CMK (cell line): Measurements from ENCODE around the gene MID1.

Source experiments
- DNase-seq: peaks from one replicate; pipeline ENCODE4 v3.0.0-alpha.2; 2010; ENCODE audit warnings: low read depth

Gene MID1

DNA sequence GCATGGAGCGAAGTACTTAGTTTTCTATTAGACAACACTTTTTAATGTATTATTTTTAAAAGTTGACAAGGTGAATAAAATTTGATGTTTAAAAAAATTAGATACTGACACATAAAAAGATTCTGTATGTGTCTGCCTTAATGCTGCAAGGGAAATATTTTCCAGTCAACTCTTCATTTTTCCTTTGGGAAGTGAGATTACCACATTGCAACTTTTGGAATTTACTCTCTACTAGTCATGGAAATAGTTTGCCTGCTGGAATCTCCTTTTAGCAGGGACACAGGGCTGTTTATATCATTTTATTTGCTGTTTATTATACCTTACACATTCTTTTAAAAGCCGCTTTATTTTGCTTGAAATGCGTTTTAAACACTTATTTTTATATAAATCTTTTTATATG, 135.1 kb downstream of the MID1 start:
- DNase-seq, result no peak

DNA sequence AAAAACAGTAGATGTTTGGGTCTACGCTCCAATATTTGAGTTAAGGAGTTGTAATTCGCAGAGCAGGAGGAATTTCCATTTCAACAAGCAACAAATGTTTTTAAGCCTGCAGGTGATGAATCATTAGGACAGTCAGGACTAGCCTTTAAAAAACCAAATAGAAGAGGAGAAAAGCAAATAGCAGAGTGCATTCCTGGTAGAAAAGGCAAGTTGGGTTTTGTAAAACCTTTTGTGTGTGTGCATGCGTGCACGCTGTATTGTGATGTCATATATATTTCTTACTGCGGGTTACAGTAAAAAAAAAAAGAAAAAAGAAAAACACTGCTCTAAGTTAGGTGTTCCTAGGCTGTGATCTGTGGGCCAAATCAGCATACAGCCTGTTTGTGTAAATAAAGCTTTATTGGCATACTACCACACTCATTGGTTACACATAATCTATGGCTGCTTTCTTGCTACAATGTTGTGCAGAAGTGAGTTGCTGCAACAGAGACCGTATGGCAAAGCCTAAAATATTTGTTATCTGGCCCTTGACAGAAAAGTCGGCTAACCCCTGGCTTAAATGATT, 135.6 kb downstream of the MID1 start:
- DNase-seq, result no peak

DNA sequence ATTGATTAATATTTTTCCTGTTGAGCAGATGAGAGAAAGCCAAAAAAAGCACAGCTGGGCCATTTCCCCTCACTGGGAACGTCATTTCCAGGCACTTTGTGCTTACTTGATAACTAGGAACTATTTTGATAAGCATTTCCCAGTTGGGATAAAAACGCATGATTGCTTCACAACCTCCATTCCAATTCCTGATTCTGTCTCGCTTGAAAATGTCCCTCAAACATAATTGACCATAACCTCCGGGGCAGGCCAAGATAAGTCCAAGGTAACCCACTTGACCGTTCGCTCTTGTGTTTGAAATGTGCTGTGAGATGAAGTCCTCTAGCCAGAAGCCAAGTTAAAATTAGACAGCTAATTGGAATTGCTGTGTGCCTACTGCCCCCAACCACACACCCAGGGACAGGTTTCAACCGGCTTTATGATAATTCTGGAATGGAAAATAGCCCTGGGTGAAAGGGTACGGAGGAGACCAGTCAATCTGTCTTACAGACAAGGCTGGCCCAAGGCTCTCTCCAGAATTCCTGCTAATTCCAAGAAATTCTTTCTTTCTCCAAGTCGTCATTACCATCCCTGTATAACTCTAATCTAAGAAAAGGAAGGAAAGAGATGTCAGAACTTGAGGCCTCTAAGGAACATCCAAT, 137.1 kb downstream of the MID1 start:
- DNase-seq, result no peak

DNA sequence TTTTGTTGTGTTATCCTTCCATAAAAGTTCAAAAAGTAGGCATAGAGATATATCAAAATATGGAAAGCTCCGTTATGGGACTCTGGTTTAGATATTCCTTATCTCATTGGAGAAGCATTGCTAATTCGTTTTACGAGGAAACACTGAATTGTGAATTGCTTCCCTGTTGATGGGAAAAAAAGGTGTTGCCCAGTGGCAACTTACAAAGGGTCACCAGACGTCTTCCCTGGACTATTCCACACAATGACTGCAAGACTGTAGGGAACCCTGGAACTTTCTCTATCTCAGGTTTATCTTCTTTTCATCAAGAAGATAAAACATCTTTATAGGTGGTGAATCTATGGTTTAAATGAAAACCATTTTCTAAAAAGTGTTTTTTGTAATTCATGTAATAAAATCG, 137.7 kb downstream of the MID1 start:
- DNase-seq, result no peak

DNA sequence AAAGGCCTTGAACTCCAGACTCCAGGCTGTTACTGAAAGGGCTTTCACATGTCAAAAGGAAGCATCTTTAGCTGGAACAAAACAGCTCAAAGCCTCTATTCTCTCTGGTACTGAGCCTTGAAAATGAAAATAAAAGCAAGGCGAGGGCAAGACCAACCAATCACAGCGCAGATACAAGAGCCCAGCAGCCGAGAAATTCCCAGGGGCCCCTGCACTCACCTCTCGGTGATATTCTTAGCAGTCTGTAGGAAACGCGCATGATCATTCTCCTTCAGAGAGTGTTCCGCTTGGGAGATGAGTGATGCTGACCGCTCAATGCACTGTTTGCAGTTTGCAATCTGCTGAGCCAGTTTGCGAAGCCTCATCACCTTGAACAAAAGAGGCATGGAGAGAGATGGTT, 138.1 kb downstream of the MID1 start:
- no peak for DNase-seq

DNA sequence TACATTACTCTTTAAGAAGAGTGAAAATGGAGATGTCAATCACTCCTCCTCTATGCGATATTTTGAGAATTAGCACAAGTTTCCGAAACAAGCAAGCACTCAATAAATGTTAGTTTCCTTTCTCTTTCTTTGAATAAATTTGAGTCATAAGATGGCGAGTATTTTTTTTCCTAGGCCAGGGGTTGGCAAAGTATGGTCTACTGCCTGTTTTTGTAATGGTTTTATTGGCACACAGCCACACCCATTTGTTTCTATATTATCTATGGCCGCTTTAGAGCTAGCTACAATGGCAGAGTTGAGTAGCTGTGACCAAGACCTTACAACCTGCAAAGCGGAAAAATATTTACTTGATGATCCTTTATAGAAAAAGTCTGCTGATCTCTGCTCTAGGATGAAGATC, 139.5 kb downstream of the MID1 start:
- DNase-seq, result no peak

DNA sequence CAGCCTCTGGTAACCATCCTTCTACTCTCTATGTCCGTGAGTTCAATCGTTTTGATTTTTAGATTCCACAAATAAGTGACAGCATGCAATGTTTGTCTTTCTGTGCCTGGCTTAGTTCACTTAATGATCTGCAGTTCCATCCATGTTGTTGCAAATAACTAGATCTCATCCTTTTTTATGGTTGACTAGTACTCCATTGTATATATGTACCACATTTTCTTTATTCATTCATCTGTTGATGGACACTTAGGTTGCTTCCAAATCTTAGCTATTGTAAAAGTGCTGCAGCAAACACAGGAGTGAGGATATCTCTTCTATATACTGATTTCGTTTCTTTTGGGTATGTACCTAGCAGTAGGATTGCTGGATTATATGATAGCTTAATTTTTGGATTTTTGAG, 140.9 kb downstream of the MID1 start:
- DNase-seq, result no peak

DNA sequence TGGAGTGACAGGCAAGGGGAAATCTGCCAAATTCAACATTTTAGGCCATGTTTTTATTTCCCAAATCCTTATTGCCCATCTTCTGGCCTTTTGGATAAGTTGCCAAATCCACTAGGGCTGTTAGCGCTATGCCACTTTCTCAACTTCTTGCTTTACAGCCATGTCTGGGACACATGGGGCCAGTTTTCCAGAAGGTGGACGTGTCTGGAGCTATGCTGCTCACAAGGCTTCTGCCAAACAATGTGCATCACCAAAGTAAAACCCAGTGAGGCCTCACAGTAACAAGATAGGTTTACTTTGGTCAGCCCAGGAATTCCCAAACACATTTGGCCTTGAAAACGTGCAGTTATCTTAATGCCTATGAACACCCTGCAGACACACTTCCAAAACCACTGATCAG, 142.9 kb downstream of the MID1 start:
- DNase-seq, result no peak

DNA sequence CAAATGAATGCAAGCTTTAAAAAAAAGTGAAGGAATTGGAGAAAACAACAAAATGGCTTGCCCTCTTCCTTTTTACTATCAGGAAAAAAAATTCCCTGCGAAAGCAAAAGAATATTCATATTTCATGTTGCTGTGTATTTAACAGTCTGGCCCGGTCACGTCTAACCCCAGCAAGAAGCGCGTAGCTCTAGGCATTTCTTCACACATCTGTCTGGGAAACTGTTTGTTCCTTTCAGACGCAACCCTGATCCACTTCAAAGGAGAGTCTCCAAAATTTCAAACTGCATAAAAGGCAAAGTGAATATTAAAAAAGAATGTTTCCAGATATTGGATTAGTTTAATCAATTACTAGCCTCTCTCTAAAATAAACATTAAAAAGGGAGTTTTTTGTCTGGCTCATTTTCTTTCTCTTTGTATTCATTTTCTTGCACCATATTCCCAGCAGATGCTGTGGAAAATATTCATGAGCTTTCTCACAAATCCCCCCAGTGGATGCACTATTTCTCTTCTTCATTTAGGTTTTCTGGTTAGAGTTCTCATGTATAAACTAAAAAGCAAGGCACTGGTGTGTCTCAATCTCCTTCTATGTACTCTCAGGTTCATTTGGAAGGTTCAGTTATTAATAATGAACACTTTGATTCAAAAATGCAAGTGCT, 145.3 kb downstream of the MID1 start:
- DNase-seq, result no peak

DNA sequence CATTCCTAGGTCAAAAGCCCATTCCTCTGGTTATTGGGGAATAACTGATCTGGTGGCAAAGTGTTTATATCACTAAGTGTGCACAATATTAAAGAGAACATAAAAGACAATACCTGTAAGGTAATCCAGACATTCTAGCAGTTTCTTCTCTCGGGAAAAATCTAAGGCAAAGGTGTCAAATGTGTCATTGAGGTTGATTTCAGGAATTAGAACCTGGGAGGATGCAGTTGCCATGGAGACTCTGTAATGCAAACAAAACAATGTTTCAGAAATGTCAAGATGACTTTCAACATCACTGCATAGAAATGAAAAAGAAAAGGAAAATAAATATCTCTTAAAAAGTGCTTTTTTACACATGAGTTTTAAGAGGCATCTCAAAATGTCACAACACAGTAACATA, 145.9 kb downstream of the MID1 start:
- no peak for DNase-seq

DNA sequence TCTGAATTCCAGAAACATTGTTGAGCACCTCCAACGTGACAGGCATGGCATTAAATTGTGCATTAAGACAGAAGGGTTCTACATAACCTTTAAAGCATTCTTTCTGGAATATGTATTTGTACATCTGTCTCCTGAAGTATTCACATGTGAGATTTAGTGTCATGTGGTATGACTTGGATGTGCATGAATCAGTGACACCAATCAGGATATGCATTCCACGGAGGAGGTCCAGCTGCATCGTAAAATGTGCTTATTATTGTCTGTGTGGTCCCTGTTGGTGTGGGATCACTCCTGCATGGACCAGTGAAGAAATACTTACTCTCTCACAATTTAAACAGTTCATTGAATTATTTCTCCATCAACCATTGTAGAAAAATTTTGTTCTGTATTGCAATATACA, 149.0 kb downstream of the MID1 start:
- DNase-seq, result no peak

DNA sequence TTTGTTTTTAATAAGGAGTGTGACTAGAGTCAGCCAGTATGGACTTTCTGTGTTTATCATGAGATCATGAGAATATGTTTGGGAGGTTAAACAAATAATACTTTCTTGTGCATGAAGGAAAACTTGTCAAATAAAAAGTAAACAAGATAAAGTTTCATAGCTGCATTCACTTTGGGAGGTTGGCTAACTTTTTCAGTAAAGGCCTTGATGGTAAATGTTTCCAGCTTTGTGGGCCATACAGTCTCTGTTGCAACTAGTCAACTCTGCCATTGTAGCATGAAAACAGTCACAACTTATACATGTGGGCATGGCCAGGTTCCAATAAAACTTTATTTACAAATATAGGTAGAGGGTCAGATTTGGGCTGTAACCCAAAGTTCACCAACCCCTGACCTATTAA, 150.4 kb downstream of the MID1 start:
- DNase-seq, result no peak

DNA sequence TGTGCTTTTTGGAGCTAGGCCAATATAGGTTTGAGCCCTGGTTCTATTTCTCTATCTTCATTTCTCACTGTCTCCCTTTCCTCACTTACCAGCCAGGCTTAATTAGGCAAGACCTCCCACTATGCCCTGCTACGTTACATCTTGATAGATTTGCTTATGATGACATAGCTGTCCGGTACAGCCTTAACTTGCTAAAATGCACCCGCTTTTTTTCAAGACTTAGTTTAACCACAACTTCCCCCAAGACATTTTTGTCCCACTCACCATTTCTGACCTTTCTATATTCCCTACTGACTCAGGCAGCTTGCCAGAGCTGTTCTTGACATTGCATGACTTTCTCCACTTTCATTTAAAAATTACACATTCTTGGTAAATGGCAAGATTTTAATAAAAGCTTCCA, 152.6 kb downstream of the MID1 start:
- no peak for DNase-seq

DNA sequence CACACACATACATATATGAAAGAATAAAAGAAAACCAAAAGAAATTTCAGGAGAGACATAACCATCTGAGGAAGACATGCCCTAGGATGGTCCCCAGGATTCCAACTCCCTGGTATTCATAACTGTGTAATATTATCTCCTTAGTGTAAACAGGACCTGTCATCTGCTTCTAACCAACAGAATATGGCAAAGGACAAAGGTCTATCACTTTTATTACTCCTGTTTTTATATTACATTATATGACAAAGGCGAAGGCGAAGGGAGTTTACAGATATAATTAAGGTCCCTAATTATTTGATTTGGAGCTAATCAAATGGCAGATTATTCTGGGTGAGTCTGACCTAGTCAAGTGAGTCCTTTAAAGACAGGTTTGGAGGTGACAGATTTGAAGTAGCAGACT, 155.1 kb downstream of the MID1 start:
- no peak for DNase-seq

DNA sequence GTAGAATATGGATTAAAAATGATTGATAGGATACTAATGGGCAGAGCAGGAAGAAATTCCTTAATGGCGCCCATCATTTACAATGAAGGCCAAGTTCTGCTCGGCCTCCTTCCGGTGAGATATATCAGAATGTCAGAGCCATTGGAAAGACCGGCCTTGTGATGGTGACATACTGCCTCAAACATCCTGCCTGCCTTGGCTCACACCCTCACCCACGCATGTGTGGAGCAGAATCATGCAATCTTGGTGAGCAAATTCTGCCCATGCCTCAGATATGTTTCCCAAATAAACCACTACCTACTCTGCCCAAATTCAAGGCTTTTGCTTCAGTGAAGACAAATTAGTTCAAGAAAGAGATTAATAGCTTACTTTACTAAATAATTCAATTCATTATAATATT, 163.3 kb downstream of the MID1 start:
- DNase-seq, result no peak

DNA sequence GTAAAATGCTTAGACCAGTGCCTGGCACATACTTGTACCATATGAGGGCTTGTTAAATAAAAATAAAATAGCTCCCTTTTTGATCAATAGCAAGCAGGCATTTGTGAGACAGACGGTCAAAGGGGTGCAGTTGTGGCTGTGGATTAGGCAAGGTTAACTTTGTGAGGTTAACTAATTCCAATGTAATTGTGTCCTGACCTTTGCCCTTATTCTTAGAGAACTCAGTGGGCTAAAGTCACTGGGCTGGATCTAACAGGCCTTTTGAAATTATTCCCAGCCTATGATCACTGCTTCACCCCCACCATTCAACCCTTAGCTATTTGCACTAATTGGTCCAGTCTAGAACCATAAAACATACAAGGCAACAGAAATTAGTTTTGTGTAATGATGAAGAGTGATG, 166.4 kb downstream of the MID1 start:
- DNase-seq, result no peak

DNA sequence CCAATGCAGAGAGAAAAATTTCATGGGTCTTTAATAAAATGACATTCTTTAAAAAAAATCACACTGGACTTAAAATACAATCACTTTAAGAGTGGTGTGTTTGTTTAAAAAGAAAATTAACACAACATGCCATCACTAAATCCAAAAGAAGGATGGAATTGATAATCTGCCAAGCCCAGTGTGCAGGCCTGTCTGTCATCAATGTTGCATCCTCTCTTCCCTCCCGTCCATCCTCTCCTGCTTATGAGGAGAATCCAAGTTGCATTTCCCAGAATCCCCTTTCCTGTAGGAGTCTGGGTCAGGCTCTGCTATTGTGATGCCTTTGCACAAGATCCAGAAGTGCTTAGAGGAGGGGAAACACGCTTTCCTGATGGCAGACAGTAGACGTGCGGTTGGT, 169.4 kb downstream of the MID1 start:
- no peak for DNase-seq

DNA sequence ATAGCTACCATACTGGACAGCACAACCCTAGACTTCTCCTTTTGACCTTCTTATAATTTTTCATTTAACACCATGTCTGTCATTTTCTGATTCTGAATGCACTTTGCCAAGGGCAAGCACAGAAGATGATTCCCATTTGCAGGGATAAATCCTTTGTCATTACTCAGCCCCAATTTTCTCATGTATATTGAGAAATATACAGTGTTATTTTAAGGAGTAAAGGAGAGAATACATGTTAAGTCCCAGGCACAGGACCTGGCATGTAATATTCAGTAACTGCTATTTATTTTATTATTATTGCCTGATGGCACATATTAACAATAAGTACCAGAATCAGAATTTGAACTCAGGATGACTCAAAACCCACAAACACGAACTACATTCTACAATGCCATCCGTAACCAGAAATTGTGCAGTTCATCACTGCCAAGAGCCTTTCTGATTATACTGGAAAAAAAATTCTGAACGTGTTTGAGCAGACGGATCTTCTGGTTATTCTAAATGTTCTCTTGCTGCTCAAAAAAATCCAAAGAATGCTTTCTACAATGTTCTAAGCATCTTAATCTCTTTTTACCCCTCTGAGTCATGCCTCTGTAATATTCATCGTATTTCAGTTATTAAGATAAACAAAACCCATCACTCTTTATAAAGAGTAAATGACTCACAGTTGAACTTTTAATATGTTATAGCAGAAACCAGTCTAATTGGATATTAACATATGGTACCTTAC, 170.0 kb downstream of the MID1 start:
- DNase-seq, result no peak

DNA sequence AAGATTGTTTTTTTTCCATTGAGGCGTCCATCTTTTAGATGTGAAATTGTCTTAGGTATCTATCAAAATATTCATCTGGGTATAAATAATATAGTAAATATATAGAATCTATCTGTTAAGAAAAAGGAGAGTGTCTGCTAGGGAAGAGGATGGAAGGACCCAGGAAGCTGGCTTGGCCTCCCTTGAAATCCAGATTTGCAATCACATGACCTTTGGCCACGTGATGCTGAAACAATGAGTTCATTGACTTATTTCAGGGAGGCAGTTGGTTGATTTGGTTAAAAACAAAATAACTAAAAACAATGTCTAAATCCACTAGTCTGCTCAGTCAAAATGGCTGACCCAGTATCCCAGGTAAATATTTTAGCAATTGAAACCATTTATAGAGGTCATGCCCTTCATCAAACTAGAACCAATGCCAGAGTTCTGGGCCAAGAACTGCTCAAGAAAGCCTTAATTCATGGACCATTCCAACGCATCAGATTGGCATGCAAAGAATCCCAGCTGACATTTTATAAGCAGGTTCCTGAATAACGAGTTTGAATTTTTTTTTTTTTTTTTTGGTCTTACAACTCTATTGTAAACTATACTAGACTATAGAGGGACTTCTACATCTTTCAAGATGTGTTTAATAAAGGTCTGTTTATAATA, 172.7 kb downstream of the MID1 start:
- DNase-seq, result no peak

DNA sequence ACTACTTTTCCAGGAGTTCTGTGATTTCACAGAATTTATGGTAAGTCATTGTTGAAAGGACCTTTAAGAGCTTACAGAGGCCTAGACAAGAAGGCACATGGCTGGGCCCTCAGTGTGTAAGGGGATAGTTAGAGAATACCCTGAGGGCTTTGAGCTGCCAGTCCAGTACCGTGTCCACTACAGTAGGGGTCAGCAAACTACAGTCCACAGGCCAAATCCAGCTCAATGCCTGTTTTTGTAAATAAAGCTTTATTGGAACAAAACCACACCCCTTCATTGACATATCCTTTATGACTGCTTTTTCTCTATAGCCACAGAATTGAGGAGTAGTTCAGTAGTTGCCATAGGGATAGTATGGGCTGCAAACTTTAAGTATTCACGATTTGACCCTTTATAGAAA, 176.2 kb downstream of the MID1 start:
- no peak for DNase-seq

DNA sequence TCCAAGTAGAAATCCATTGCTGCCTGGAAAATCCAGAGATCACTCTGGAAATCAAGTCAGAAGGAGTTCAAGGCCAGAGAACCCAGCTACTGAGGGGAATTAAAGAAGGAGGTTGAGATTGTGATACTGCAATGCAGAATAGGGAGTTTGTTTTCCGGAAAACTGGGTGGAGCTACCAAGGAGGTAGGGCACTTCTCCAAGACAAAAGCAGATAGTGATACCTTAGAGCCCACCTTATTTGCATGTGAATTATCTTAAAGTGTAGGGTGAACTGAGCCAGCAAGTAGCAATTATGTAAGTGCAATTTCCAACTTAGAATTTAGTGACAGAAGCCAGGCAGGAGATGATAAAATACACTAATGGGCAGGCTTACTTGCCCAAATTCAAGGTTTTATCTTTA, 178.9 kb downstream of the MID1 start:
- DNase-seq, result no peak

DNA sequence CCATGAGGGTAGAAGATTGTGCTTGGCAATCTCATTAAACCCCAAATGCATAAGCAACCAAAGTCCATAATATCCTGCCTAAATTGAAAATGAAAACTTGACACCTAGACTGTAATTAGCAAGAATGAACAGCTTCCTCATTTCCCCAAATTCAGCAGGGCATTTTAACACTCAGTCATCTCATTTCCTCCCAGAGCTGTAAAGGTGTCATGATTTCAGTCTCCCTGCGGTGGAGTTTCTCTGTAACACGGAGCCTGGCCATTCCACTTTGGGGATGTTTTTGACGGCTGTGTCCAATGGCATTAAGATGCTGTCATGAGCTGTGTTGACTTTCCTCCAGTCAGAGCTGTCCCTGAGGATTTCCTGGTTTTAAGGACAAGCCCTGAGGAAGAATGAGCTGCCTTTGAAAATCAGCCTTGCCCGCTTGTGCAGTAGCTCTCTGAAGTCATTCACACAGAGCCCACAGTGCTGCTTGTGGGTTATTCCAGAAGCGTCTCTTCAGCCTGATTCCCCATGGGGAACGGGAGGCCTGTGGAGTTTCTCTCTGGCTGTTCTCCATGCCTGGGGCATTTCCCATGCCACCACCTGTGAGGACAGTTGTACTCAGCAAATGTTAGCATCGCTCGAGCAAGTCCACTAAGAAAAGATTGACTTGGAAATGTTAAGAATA, 187.0 kb downstream of the MID1 start:
- no peak for DNase-seq
